Upper lobe of left lung (tissue), 6 donors: ENCODE data around the gene PKHD1. TPM values are rescaled to one million over a fixed set of nuclear protein-coding genes. Genes with fewer than 3 reads are reported as not detected.

Experiments used
- ATAC-seq, 2 donors: fragments of 200-7000 bp; cut with Tn5 transposase; one replicate each; pipeline ENCODE4 v1.9.1; 2022; ENCODE audit warnings: mild to moderate bottlenecking in 2 of 2, moderate library complexity in 2 of 2; ENCODE audit not compliant: low FRiP score in 2 of 2
- DNase-seq, 2 donors: peaks; one replicate each; pipeline ENCODE4 v3.0.0-alpha.2; 2019 to 2020
- H3K27ac ChIP-seq, 4 donors: fragments of 200-600 bp; sonication (generic); one replicate each; pipeline ENCODE4 v1.5.1; 2016 to 2019
- H3K27me3 ChIP-seq, 4 donors: fragments of 200-600 bp; sonication (generic); one replicate each; pipeline ENCODE4 v1.5.1; 2017 to 2019
- H3K36me3 ChIP-seq, 4 donors: fragments of 200-600 bp; sonication (generic); one replicate each; pipeline ENCODE4 v1.5.1; 2016 to 2019
- H3K4me1 ChIP-seq, 4 donors: fragments of 200-600 bp; sonication (generic); one replicate each; pipeline ENCODE4 v1.5.1; 2018 to 2019
- H3K4me3 ChIP-seq, 4 donors: fragments of 200-600 bp; sonication (generic); one replicate each; pipeline ENCODE4 v1.5.1; 2017 to 2019; ENCODE audit warnings: mild to moderate bottlenecking in 2 of 4, moderate library complexity in 1 of 4
- H3K9me3 ChIP-seq, 4 donors: fragments of 200-600 bp; sonication (generic); one replicate each; pipeline ENCODE4 v1.5.1; 2018 to 2019
- EP300 ChIP-seq, 4 donors: sonication (generic); formaldehyde crosslinking; IDR thresholded peaks; one replicate each; pipeline ENCODE4 v1.5.1; 2017; ENCODE audit warnings: antibody characterized with exemption in 4 of 4, control low read depth in 2 of 4
- POLR2A ChIP-seq, 4 donors: fragments of 450-650 bp; IDR thresholded peaks; one replicate each; pipeline ENCODE4 v1.5.1; 2016 to 2017; ENCODE audit warnings: antibody characterized with exemption in 4 of 4, mild to moderate bottlenecking in 2 of 4
- POLR2AphosphoS5 ChIP-seq, 2 donors: sonication (generic); formaldehyde crosslinking; IDR thresholded peaks; one replicate each; pipeline ENCODE4 v1.5.1; 2017; ENCODE audit warnings: antibody characterized with exemption in 2 of 2
- WGBS, 2 donors: methylation state at CpG; one replicate each; pipeline ENCODE4 v1.1.5; 2017 to 2018; 5-methylcytosine and 5-hydroxymethylcytosine counted together
- total RNA-seq, 6 donors: library from RNA; depleted of rRNA in 4 of 6; stranded (reverse); fragments of >200 nt in 4 of 6; gene quantifications; one replicate each; pipeline versions ENCODE4 v1.1.0 to v1.2.1, GENCODE V29; 2016 to 2021
- TF ChIP-seq, protein P1 (sequence below), 6 experiments: fragments of 450-650 bp in 4 of 6; fragments of 200-600 bp in 2 of 6; sonication (generic) in 2 of 6; IDR thresholded peaks; one replicate each; pipeline ENCODE4 v1.5.1; 2016 to 2019; ENCODE audit warnings: antibody characterized with exemption in 6 of 6
- donor health status: DM: no; HTN: no; CAD: no; lungs with moderate emphysema.
- donor health status: DM: no; HTN: yes; CAD: no; lungs with severe emphysema.

Gene PKHD1
- total RNA-seq, 6 donors from 2014 or later = 0.10 to 1.0 (median 0.34) TPM

DNA sequence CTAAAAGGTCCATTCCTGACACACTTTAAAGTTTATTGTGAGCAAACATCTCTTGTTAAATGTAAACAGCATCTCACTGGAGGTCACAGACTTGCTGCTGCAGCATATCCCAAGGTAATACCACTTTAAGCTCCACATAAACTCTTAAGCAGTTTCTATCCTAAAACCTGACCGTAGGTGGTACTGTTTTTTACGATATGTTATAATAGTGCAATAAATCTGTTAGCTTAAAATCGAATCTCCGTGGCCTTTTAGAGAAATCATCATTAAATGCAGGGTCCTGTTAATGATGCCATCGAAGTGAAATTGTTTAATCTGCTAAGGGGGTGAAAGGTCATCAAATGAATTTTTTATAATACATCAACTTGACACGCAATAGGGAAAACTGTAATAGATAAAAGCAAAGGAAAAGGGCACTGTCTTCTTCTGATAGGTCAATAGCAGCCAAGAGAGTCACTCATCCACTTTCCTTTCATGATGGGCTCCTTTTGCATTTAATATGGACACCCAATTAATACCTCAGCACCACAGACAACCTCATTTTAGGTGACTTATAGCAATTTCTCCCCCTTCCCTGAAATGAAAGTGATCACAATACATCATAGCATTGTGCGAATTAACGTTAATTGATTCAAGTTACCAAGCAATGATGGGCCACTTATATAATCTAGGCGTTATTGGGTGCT, 436.1 kb downstream of the PKHD1 start:
- TF ChIP-seq, protein P1, sequence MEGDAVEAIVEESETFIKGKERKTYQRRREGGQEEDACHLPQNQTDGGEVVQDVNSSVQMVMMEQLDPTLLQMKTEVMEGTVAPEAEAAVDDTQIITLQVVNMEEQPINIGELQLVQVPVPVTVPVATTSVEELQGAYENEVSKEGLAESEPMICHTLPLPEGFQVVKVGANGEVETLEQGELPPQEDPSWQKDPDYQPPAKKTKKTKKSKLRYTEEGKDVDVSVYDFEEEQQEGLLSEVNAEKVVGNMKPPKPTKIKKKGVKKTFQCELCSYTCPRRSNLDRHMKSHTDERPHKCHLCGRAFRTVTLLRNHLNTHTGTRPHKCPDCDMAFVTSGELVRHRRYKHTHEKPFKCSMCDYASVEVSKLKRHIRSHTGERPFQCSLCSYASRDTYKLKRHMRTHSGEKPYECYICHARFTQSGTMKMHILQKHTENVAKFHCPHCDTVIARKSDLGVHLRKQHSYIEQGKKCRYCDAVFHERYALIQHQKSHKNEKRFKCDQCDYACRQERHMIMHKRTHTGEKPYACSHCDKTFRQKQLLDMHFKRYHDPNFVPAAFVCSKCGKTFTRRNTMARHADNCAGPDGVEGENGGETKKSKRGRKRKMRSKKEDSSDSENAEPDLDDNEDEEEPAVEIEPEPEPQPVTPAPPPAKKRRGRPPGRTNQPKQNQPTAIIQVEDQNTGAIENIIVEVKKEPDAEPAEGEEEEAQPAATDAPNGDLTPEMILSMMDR (IDR thresholded peaks at IDR 0.05) = no peak
- TF ChIP-seq POLR2AphosphoS5 (IDR thresholded peaks at IDR 0.05) (no peak), EP300 (IDR thresholded peaks at IDR 0.05) (no peak), POLR2A (IDR thresholded peaks at IDR 0.05) (no peak)
- H3K9me3 ChIP-seq = no peaks in the 10 kb centered on the region
- no peak for DNase-seq
- H3K36me3 ChIP-seq = no peaks in the 10 kb centered on the region
- 78 to 86% methylated on average over 9 of the region's 9 CpGs for WGBS, 2 donors
- no peaks in the 10 kb centered on the region for H3K27me3 ChIP-seq
- no peak for ATAC-seq
- no peak overlapping the region for H3K27ac ChIP-seq
- no peaks in the 10 kb centered on the region for H3K4me1 ChIP-seq
- no peak overlapping the region for H3K4me3 ChIP-seq

DNA sequence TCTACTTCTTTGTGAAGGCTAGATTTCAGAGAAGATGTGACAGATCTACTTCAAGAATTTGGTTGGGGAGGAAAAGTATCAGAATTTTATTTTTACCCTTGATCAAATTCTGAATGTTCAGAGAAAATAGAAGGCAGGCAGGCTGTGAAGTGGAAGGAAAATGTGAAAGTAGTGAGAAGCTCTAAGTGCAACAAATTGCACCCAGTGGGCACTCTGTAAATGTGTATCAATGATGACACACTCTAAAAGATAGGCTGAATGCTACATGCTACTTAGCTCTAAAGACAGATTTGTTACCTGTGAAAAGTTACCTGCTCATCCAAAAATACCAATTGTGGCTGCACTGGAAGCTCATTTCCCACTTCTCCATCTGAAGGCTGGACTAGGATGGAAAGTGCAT, 438.6 kb downstream of the PKHD1 start:
- Histone ChIP-seq H3K27ac (no peak overlapping the region), H3K36me3 (no peaks in the 10 kb centered on the region), H3K4me1 (no peaks in the 10 kb centered on the region), H3K4me3 (no peak overlapping the region), H3K9me3 (no peaks in the 10 kb centered on the region), H3K27me3 (no peaks in the 10 kb centered on the region)
- DNase-seq = no peak
- no peak for ATAC-seq
- TF ChIP-seq EP300 (IDR thresholded peaks at IDR 0.05) (no peak), POLR2A (IDR thresholded peaks at IDR 0.05) (no peak), POLR2AphosphoS5 (IDR thresholded peaks at IDR 0.05) (no peak)
- TF ChIP-seq, protein P1 (IDR thresholded peaks at IDR 0.05) = no peak

DNA sequence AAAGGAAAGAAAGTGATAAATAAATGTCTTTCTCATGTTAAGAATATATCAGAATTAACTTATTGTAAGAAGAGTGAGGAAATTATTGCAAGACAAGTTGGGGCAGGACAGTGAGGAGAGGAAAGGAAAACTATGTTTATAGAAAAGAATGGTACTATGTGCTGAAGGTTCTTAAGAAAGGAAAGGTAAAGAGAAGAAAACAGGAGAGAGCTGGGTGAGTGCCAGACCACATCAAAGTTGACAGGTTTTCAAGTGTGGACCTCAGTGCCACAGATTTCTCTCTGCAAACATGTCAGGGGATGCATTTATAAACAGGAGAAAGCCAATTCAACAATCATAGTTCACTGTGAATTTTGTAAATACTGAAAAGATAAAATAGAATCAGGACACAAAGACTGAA, 439.2 kb downstream of the PKHD1 start:
- no peaks in the 10 kb centered on the region for H3K36me3 ChIP-seq
- DNase-seq (no peak), ATAC-seq (no peak)
- TF ChIP-seq POLR2AphosphoS5 (IDR thresholded peaks at IDR 0.05) (no peak), POLR2A (IDR thresholded peaks at IDR 0.05) (no peak), EP300 (IDR thresholded peaks at IDR 0.05) (no peak)
- TF ChIP-seq, protein P1 (IDR thresholded peaks at IDR 0.05) = no peak
- no peak overlapping the region for H3K4me3 ChIP-seq
- no peaks in the 10 kb centered on the region for H3K9me3 ChIP-seq
- H3K27ac ChIP-seq = no peak overlapping the region
- no peaks in the 10 kb centered on the region for H3K27me3 ChIP-seq
- no peaks in the 10 kb centered on the region for H3K4me1 ChIP-seq

DNA sequence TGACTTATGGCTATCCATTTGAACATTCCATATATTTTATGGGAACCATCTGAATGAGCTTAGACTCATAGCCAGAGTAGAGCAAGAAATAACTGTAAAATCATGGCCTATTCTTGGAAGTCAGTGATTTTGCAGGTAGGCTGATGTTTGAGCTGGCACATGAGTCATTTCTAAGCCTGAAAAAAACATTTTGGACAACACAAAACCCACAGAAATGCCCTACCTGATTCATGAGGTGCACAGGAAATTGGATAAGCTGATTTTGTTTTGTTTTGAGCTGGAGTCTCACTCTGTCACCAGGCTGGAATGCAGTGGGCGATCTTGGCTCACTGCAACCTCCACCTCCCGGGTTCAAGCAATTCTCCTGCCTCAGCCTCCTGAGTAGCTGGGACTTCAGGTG, 443.0 kb downstream of the PKHD1 start:
- ATAC-seq = no peak
- Histone ChIP-seq H3K27me3 (no peaks in the 10 kb centered on the region), H3K36me3 (no peaks in the 10 kb centered on the region), H3K4me3 (no peak overlapping the region), H3K4me1 (no peaks in the 10 kb centered on the region), H3K27ac (no peak overlapping the region), H3K9me3 (no peaks in the 10 kb centered on the region)
- 89 to 90% methylated on average over 2 of the region's 2 CpGs for WGBS, 2 donors
- DNase-seq = no peak
- TF ChIP-seq, protein P1 (IDR thresholded peaks at IDR 0.05) = no peak
- TF ChIP-seq POLR2A (IDR thresholded peaks at IDR 0.05) (no peak), POLR2AphosphoS5 (IDR thresholded peaks at IDR 0.05) (no peak), EP300 (IDR thresholded peaks at IDR 0.05) (no peak)

DNA sequence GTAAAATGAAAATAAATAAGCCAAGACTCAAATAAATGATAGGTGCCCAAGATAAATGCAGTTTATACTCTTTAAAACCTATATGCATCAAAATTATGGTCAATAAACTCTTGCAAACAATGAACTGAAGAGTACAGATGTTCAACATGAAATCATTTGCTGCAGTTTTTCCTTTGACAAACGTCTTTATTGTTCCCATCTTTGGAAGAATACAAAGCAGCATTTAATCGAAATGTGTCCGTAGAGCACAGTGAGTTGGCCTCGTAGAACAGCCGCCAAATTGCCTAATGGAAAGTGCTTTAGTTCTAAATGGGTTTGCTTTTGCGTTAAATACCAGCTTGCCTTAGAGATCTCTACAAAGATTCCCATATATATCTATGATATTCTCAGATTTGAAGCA, 447.4 kb downstream of the PKHD1 start:
- Histone ChIP-seq H3K27ac (no peak overlapping the region), H3K9me3 (no peaks in the 10 kb centered on the region), H3K36me3 (no peaks in the 10 kb centered on the region), H3K4me3 (no peak overlapping the region), H3K27me3 (no peaks in the 10 kb centered on the region), H3K4me1 (no peaks in the 10 kb centered on the region)
- ATAC-seq (no peak), DNase-seq (no peak)
- 81 to 87% methylated on average over 6 of the region's 6 CpGs for WGBS, 2 donors
- TF ChIP-seq POLR2AphosphoS5 (IDR thresholded peaks at IDR 0.05) (no peak), EP300 (IDR thresholded peaks at IDR 0.05) (no peak), POLR2A (IDR thresholded peaks at IDR 0.05) (no peak)
- TF ChIP-seq, protein P1 (IDR thresholded peaks at IDR 0.05) = no peak
